CD4-positive, alpha-beta T cell treated with Interleukin-17A for 1 hour (primary cell): ENCODE results near the gene OR13A1.
"Not testable (repeated sequence)": the region's sequence is repeated elsewhere in the genome, so short reads cannot be mapped to it uniquely, and the experiment has no call there.

ENCODE experiments used
- DNase-seq: peaks from one replicate; pipeline ENCODE4 v3.0.0-alpha.2; 2020

The OR13A1 gene, protein sequence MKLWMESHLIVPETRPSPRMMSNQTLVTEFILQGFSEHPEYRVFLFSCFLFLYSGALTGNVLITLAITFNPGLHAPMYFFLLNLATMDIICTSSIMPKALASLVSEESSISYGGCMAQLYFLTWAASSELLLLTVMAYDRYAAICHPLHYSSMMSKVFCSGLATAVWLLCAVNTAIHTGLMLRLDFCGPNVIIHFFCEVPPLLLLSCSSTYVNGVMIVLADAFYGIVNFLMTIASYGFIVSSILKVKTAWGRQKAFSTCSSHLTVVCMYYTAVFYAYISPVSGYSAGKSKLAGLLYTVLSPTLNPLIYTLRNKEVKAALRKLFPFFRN

GRCh38 chr10:45315508-45315907, at the start of gene OR13A1:
TSS of gene OR13A1 (minus strand) at chr10:45315608. CDS start at chr10:45304422, 11,186 bp downstream.
- no peak for DNase-seq

DNA sequence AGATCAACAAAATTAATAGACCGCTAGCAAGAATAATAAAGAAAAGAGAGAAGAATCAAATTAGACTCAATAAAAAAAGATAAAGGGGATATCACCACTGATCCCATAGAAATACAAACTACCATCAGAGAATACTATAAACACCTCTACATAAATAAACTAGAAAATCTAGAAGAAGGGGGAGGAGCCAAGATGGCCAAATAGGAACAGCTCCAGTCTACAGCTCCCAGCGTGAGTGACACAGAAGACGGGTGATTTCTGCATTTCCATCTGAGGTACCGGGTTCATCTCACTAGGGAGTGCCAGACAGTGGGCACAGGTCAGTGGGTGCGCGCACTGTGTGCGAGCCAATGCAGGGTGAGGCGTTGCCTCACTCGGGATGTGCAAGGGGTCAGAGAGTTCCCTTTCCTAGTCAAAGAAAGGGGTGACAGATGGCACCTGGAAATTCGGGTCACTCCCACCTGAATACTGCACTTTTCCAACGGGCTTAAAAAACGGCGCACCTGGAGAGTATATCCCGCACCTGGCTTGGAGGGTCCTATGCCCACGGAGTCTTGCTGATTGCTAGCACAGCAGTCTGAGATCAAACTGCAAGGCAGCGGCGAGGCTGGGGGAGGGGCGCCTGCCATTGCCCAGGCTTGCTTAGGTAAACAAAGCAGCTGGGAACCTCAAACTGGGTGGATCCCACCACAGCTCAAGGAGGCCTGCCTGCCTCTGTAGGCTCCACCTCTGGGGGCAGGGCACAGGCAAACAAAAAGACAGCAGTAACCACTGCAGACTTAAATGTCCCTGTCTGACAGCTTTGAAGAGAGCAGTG, 46.8 kb upstream of the OR13A1 start:
- peak; percentile 24 for DNase-seq

DNA sequence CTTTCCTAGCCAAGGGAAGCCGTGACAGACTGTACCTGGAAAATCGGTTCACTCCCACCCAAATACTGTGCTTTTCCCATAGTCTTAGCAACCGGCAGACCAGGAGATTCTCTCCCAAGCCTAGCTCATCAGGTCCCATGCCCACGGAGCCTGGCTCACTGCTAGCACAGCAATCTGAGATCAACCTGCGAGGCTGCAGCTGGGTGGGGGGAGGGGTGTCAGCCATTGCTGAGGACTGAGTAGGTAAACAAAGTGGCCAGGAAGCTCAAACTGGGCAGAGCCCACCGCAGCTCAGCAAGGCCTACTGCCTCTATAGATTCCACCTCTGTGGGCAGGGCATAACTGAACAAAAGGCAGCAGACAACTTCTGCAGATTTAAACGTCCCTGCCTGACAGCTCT, 43.6 kb upstream of the OR13A1 start:
- not testable (repeated sequence) for DNase-seq

DNA sequence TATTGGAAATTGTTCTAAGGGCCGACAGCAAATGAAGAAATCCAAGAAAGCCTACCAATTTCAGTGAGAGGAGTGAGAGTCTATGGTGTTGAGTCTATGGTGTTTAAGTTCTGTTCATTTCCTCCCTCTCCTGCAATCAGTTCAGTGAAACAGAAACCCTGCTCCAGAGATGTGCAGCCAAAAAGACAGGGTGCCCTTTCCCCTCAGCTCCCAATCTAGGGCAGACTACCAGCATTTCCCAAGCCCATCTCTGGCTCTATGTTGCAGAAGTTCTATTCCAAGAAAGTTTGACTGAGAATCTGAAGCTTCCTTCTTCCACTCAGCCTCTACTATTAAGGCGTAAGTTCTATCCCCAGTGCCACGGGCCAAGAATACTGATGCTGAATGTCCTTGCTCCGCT, 40.1 kb upstream of the OR13A1 start:
- no peak for DNase-seq

DNA sequence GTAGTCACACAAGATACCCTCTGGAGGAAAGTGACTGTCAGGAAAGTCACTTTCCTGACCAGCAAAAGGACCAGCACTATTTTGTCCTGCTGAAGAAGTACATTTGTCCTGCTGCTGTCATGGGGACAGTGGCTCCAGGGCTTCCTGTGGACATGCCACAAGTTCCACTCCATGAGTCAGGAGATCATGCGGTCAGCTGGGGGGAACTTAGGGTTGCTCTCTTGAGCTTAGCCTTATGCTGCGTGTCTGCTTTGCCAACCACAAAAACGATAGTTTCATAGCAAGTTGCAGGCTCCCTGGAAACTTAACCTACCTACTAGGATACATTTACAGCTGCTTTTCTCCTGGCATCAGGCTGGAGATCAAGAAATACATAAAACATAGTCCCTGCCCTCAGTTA, 38.9 kb upstream of the OR13A1 start:
- DNase-seq, result no peak

DNA sequence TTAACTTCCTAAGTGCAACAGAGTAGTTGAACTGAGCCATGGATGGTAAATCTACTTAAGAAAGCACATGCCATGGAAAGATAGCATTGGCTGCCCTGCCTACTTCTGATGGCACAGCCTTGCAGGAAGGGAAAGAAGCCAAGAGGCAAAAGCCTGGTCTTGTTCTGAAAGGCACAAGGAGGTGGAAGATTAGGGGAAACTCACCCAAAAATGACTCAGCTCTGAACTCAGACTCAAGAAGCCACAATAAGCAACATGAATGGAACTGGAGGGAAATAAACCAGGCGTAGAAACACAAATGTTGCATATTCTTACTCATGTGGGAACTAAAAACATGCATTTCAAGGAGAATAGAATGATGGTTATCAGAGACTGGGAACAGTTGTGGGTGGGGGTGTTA, 37.8 kb upstream of the OR13A1 start:
- no peak for DNase-seq

DNA sequence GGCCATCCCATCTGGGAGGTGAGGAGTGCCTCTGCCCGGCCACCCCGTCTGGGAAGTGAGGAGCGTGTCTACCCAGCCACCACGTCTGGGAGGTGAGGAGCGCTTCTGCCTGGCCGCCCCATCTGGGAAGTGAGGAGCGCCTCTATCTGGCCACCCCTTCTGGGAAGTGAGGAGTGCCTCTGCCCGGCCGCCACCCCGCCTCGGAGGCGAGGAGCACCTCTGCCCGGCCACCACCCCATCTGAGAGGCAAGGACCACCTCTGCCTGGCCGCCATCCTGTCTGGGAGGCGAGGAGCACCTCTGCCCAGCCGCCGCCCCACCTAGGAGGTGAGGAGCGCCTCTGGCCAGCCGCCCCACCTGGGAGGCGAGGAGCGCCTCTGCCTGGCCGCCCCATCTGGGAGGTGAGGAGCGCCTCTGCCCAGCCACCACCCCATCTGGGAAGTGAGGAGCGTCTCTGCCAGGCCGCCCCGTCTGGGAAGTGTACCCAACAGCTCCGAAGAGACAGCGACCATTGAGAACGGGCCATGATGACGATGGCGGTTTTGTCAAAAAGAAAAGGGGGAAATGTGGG, 32.9 kb upstream of the OR13A1 start:
- DNase-seq, result not testable (repeated sequence)

DNA sequence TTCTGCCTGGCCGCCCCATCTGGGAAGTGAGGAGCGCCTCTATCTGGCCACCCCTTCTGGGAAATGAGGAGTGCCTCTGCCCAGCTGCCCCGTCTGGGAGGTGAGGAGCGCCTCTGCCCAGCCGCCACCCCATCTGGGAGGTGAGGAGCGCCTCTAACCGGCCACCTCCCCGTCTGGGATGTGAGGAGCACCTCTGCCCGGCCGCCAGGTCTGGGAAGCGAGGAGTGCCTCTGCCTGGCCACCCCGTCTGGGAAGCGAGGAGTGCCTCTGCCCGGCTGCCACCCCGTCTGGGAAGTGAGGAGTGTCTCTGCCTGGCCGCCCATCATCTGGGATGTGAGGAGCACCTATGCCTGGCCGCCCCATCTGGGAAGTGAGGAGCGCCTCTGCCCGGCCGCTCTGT, 32.1 kb upstream of the OR13A1 start:
- not testable (repeated sequence) for DNase-seq

- not testable (repeated sequence) for DNase-seq
These were observed 31.4 kb upstream of the OR13A1 start for GRCh38 chr10:45346652-45347335.

- DNase-seq, result not testable (repeated sequence)
These were observed 25.0 kb upstream of the OR13A1 start for GRCh38 chr10:45340420-45340819.

DNA sequence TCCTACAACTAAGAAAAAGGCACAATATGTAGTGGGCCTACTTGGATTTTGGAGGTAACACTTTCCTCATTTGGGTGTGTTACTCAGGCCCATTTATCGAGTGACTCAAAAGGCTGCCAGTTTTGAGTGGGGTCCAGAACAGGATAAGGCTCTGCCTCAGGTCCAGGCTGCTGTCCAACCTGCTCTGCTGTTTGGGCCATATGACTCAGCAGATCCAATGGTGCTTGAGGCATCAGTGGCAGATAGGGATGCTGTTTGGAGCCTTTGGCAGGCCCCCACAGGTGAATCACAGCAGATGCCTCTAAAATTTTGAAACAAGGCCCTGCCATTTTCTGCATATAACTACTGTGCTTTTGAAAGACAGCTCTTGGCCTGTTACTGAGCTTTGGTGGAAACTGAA, 24.5 kb upstream of the OR13A1 start:
- no peak for DNase-seq

- DNase-seq, result not testable (repeated sequence)
These were observed 16.4 kb upstream of the OR13A1 start for GRCh38 chr10:45331824-45332223.

GRCh38 chr10:45326864-45327263, 11.5 kb upstream of the OR13A1 start:
- DNase-seq, result not testable (repeated sequence)

DNA sequence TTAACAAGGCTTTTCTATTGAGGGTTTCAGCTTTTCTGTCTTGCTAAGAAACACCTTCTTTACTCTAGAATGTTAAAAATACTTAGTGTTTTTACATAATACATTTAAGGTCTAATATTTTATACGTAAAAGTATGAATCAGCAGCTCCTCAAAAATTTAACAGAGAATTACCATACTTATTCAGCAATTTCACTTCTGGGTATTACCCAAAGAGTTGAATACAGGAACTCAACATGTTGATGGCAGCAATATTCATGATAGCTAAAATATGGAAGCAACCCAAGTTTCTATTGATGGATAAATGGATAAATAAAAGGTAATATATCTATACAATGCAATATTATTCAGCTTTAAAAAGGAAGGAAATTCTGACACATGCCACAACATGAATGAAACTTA, 9.7 kb upstream of the OR13A1 start:
- DNase-seq, result no peak

DNA sequence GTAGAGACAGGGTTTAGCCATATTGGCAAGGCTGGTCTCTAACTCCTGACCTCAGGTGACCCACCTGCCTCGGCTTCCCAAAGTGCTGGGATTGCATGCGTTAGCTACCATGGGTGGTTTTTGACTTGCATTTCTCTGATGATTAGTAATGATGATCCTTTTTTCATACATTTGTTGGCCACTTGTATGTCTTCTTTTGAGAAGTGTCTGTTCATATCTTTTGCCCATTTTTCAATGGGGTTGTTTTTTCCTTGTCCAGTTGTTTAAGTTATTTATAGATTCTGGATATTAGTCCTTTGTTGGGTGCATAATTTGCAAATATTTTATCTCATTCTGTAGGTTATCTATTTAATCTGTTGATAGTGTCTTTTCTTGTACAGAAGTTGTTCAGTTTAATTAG, 4.3 kb upstream of the OR13A1 start:
- no peak for DNase-seq

- DNase-seq, result no peak
These were observed 2.0 kb downstream of the OR13A1 start for GRCh38 chr10:45313264-45313873.

DNA sequence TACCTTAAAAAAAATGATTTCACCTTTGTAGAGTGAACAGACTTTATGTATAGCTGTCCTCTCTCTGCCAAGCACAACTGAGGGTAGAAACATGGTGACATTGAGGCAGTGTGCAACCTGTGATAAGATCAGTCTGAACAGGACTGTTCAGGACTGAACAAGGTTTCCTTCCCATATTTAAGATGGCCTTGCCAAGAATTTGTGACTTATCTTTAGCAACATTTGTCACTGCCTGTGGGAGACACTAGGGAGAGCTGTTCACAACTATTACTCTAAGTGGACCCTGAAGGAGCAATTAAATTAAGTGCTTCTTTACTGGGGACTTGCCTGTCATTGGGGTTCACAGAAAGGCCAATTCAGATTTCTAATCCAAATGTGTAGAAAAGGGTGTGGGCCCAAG, 6.7 kb downstream of the OR13A1 start:
- peak; percentile 5 for DNase-seq

GRCh38 chr10:45302573-45302972, 12.8 kb downstream of the OR13A1 start:
- DNase-seq, result no peak

GRCh38 chr10:45298341-45298955, 17.0 kb downstream of the OR13A1 start:
- not testable (repeated sequence) for DNase-seq

DNA sequence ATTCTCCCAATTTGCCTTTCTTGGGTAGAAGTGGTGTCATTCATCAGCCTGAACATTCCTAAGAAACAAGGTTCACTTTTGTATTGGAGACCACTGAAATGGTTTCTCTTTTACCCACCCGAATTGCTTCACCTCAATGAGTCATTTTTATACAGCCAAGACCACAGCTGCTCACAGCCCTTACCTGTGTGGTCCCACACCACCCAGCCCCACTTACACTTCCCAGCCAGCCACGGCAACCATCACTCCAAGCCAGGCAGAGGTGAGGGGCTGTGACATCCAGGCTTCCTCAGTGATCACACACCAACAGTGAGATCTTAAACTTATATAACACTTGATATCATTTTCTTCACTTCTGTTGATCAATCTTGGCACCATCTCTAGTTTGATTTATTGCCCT, 20.7 kb downstream of the OR13A1 start:
- DNase-seq, result no peak

GRCh38 chr10:45286980-45287379, 28.4 kb downstream of the OR13A1 start:
- no peak for DNase-seq

DNA sequence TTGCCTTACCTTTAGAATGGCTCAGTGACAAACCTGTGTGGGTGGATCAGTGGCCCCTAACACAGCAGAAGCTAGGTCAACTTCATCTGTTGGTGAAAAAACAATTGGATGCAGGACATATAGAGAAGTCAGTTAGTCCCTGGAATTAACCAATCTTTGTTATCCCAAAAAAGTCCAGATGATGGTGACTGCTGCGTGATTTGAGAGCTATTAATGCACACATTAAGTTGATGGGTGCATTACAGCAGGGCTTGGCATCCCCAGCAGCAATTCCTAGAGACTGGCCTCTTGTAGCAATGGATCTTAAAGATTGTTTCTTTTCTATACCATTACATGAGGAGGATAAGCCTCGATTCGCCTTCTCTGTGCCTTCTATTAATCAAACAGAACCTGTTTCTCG, 33.3 kb downstream of the OR13A1 start:
- no peak for DNase-seq
